GM12864 (cell line): ENCODE results near the gene CRB2.
"Not testable (repeated sequence)": the region's sequence is repeated elsewhere in the genome, so short reads cannot be mapped to it uniquely, and the experiment has no call there.

ENCODE experiments used
- DNase-seq: peaks from one replicate; pipeline ENCODE4 v3.0.0-alpha.2; 2011; ENCODE audit warnings: low read depth
- H3K4me3 ChIP-seq: 2 replicates; pipeline ENCODE4 v1.5.1; 2011; ENCODE audit warnings: mild to moderate bottlenecking, low read depth, low read length, control low read depth
- TF ChIP-seq, protein P1 (sequence below): IDR thresholded peaks from 2 replicates; pipeline ENCODE4 v1.5.1; 2011; ENCODE audit warnings: low read depth, mild to moderate bottlenecking, moderate library complexity, low read length, control low read depth, inconsistent platforms; ENCODE audit errors: missing control alignments

CRB2 gene

DNA sequence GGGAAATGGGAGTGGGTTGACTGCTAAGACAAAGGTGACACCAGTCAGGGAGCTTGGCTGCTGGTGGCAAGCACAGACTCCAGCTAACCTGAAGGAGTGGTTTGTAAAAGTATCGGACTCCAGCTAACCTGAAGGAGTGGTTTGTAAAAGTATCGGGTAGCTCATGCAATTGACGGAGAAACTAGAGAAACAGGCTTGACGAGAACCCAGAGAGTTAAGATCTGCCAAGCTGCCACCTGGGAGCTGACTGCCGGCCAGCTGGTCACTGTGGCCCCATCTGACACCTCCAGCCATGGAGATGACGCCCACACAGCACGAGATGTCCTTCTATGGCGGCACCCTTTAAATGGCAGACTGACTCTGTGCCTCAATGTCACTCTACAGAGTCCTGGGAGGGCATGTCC lies 28.3 kb upstream of the CRB2 start:
- TF ChIP-seq, protein P1, sequence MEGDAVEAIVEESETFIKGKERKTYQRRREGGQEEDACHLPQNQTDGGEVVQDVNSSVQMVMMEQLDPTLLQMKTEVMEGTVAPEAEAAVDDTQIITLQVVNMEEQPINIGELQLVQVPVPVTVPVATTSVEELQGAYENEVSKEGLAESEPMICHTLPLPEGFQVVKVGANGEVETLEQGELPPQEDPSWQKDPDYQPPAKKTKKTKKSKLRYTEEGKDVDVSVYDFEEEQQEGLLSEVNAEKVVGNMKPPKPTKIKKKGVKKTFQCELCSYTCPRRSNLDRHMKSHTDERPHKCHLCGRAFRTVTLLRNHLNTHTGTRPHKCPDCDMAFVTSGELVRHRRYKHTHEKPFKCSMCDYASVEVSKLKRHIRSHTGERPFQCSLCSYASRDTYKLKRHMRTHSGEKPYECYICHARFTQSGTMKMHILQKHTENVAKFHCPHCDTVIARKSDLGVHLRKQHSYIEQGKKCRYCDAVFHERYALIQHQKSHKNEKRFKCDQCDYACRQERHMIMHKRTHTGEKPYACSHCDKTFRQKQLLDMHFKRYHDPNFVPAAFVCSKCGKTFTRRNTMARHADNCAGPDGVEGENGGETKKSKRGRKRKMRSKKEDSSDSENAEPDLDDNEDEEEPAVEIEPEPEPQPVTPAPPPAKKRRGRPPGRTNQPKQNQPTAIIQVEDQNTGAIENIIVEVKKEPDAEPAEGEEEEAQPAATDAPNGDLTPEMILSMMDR: no peak
- no peak for DNase-seq
- no peak overlapping the region for H3K4me3 ChIP-seq

DNA sequence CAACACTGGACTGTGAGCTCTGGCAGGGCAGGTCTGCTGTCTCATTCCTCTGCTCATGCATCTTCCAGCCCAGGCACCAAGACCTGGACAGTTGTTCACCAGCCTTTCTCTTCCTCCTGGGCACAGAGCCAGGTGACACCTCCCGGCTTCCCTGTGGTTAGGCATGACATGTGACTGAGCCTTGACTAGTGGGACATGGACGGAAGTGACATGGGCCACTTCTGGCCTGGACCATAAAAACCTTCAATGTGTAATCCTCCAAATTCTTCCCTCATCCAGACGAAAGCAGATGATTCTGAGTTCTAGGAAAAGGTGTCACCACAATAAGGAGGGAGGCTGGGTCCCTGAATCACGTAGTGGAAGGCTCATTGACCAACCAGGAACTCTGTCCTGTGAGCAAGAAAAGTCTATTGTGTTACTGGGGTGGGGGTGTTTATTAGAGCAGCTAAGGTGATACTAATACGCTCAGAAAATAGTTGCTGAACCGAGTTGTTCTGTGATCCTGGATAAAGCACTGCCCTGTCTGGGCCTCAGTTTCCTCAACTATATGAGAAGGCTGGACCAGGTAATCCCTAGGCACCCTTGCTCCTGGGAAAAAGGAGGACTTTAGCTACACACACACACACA lies 26.6 kb upstream of the CRB2 start:
- TF ChIP-seq, protein P1: no peak
- H3K4me3 ChIP-seq: no peak overlapping the region
- DNase-seq: no peak

DNA sequence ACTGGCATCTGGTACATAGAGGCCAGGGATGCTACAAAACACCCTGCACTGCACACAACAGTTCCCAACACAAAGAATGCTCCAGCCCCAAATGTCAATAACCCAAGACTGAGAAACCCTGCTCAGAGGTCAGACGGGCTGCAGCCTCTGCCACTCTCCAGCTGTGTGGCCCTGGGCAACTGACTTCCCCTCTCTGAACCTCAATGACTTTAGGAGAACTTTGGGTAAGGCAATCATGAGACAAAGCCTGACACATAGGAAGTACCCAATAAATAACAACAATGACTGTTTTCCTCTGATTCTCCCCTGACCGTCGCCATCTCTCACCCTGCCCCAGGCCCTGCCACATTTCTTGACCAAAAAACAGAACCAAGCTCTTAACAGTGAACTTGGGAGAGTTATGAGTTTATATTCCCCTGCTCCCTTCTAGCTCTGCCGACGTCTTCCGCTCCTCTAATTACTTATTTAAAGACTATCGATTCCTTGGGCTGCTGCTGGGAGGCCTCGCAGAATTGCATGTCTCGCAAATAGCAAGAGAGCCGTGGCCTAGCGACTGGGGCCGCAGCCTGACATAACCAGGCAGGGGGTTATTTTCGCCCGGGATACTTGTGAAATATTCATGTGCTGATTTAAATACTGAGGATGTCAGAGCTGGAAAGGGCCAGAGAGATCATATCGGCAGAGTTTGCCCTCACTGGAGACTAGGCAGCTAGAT lies 24.5 kb upstream of the CRB2 start:
- TF ChIP-seq, protein P1: no peak
- no peak overlapping the region for H3K4me3 ChIP-seq
- DNase-seq: no peak

DNA sequence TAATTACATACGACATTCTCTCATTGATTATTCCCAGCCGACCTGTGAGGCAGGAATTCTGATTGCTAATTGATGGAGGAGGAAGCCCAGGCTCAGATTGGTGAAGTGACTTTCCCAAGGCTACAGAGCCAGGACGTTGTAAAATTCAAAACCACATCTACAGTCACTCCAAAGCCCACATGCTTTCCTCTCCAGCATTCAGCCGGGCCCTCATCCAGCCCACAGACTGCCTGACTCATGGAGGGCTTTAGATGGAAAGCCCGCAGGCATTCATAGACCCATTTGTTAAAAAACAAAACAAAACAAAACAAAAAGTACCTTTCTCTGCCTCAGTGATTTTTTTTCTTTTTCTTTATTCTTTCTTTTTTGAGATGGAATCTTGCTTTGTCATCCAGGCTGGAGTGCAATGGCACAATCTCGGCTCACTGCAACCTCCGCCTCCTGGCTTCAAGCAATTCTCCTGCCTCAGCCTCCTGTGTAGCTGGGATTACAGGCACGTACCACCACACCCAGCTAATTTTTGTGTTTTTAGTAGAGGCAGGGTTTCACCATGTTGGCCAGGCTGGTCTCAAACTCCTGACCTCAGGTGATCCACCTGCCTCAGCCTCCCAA lies 22.8 kb upstream of the CRB2 start:
- DNase-seq, H3K4me3 ChIP-seq: not testable (repeated sequence)

DNA sequence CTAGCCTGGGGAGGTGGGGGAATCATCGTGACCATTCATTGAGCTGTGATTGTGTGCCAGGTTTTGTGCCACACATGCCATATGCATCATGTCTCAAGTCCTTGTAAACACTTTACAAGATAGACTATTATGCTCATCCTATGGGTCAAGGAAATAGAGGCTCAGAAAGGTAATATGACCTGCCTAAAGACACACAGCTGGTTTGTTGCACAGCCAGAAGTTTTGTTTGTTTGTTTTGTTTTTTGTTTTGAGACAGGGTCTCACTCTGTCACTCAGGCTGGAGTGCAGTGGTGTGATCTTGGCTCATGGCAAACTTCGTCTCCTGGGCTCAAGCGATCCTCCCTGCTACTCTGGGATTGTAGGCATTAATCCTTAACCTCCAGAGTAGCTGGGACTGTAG lies 21.4 kb upstream of the CRB2 start:
- no peak overlapping the region for H3K4me3 ChIP-seq
- no peak for DNase-seq
- TF ChIP-seq, protein P1: no peak

DNA sequence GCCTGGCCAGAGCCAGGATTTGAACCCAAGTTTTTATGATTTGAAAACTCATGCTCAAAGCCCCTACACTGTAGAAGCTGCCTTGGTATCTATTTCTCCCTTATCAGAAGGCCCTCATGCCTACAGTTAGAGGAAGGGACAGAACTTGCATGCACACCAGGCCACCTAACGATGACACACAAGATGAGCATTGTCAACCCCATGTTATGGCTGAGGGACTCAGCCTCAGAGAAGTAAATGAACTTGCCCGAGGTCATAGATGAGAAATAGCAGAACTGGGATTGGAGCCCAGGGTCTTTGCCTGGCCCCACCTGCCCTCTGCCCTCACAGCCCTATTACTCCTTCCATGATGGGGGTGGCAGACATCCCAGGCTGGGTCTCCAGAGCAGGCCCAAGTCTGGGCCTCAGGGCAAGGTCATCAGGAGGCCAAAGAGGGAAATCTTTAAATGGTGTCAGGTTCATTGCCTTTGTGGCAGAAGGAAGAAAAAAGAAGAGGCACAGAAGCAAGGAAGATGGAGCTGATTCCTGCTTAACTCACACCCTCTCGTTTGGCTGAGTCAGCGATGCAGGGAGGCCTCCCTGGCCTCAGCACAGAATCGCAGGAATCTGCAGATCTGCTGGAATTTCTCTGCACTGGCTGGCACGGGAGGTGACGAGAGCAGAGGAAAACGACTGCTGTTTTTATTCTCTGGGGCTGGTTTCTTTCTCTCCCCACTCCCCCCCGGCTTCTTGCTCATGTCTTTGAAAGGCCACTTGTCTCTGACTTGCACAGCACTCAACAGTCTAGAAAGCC lies 20.6 kb upstream of the CRB2 start:
- no peak overlapping the region for H3K4me3 ChIP-seq
- DNase-seq: no peak
- TF ChIP-seq, protein P1: no peak

DNA sequence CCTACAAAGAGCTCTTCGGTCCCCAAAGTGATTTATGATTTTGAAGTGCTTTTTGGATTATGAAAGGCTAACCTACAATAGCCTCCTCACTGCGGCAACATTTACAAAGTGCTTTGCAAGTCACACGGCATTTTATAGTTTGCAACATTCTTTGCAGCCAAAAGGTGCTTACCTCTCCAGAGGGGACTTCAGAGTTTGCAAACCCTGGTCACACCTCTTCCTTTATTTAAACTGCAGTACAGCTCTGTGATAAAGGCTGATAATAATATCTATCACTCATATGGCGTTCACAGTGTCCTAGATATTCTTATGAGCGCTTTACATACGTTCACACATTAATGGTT lies 20.0 kb upstream of the CRB2 start:
- DNase-seq: no peak
- no peak overlapping the region for H3K4me3 ChIP-seq
- TF ChIP-seq, protein P1: no peak
